Lower leg skin (tissue), 4 donors: ENCODE measurements around the gene IFNA21. TPM values are rescaled to one million over a fixed set of nuclear protein-coding genes. Genes with fewer than 3 reads are reported as not detected.

Experiments used
- DNase-seq, 2 donors: peaks; one replicate each; pipeline ENCODE4 v3.0.0-alpha.2; 2019; ENCODE audit warnings: low spot score in 2 of 2
- H3K4me3 ChIP-seq: fragments of 200-600 bp; sonication (generic); 2 replicates; pipeline ENCODE4 v1.5.1; 2017; ENCODE audit warnings: mild to moderate bottlenecking, low read depth; ENCODE audit not compliant: poor library complexity, severe bottlenecking
- CTCF ChIP-seq, 3 donors: fragments of 450-650 bp; IDR thresholded peaks; one replicate each; pipeline ENCODE4 v1.5.1; 2016; ENCODE audit warnings: antibody characterized with exemption in 3 of 3, mild to moderate bottlenecking in 3 of 3, moderate library complexity in 2 of 3
- POLR2A ChIP-seq, 2 donors: fragments of 450-650 bp; IDR thresholded peaks; one replicate each; pipeline ENCODE4 v1.6.1; 2016 to 2017; ENCODE audit warnings: antibody characterized with exemption in 2 of 2, mild to moderate bottlenecking in 1 of 2, moderate library complexity in 1 of 2
- WGBS, 2 donors: methylation state at CpG; one replicate each; pipeline ENCODE4 v1.1.5; 2018; 5-methylcytosine and 5-hydroxymethylcytosine counted together
- intact Hi-C: fragments of 100-400 bp; cut with DNase I; formaldehyde crosslinking; loops from one replicate; pipeline ENCODE4 v1.15.0; 2023; ENCODE audit warnings: low total_unique reads
- total RNA-seq, 4 donors: library from RNA; depleted of rRNA; stranded (reverse); fragments of >200 nt; gene quantifications; one replicate each; pipeline ENCODE4 v1.1.0, GENCODE V29; 2016

IFNA21 gene
- total RNA-seq, 4 donors from 2014 or later: not detected

- intact Hi-C loops: no loop called here
- 75 to 81% methylated on average over 2 of the region's 2 CpGs for WGBS, 2 donors
- H3K4me3 ChIP-seq: no peak overlapping the region
- TF ChIP-seq POLR2A (IDR thresholded peaks at IDR 0.05): no peak
- no peak for TF ChIP-seq CTCF (IDR thresholded peaks at IDR 0.05)
- DNase-seq: no peak
These were observed 8.2 kb upstream of the IFNA21 start for GRCh38 chr9:21174671-21175070.

GRCh38 chr9:21172156-21172555 is 5.7 kb upstream of the IFNA21 start:
- WGBS, 2 donors: 81 to 87% methylated on average over 3 of the region's 3 CpGs
- no peak for DNase-seq
- no peak overlapping the region for H3K4me3 ChIP-seq
- intact Hi-C loops: no loop called here
- TF ChIP-seq POLR2A (IDR thresholded peaks at IDR 0.05) (no peak), CTCF (IDR thresholded peaks at IDR 0.05) (no peak)

- no peak overlapping the region for H3K4me3 ChIP-seq
- TF ChIP-seq CTCF (IDR thresholded peaks at IDR 0.05) (no peak), POLR2A (IDR thresholded peaks at IDR 0.05) (no peak)
- WGBS, 2 donors: 69 to 85% methylated on average over 1 of the region's 1 CpG
- intact Hi-C loops: no loop called here
- no peak for DNase-seq
These were observed 4.9 kb upstream of the IFNA21 start for GRCh38 chr9:21171351-21171750.

- no peak overlapping the region for H3K4me3 ChIP-seq
- WGBS, 2 donors: 72 to 82% methylated on average over 1 of the region's 1 CpG
- TF ChIP-seq POLR2A (IDR thresholded peaks at IDR 0.05) (no peak), CTCF (IDR thresholded peaks at IDR 0.05) (no peak)
- no peak for DNase-seq
- intact Hi-C loops: no loop called here
These were observed 944 bp downstream of the IFNA21 start for GRCh38 chr9:21165516-21165915.

DNA sequence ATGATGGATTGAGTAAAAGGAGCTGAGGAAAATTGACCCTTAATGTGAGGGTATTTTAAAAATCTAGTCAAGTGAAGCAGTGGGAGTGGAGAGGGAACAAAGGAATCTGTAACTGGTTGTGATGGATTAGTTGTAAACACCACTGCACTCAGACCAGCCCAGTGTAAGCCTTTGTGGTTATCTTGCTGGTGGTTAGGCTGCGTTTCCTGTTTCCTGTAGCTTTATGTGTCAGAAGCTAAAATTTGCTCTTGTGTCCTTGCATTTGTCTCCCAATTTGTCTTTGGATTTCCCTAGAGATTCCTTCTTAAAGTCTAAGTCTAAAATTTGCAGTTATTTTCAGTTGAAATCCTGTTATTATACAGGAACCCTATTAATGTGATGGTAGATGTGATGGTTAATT is 6.3 kb downstream of the IFNA21 start:
- no peak overlapping the region for H3K4me3 ChIP-seq
- no peak for DNase-seq
- 28 to 30% methylated on average over 1 of the region's 1 CpG for WGBS, 2 donors

More for the DNA sequence above, 6.3 kb downstream of the IFNA21 start:
- intact Hi-C loops: no loop called here
- TF ChIP-seq POLR2A (IDR thresholded peaks at IDR 0.05) (no peak), CTCF (IDR thresholded peaks at IDR 0.05) (no peak)
